ENCODE measurements around the gene WNT9A.
"Not testable (repeated sequence)": the region's sequence is repeated elsewhere in the genome, so short reads cannot be mapped to it uniquely, and the experiment has no call there.

DNA sequence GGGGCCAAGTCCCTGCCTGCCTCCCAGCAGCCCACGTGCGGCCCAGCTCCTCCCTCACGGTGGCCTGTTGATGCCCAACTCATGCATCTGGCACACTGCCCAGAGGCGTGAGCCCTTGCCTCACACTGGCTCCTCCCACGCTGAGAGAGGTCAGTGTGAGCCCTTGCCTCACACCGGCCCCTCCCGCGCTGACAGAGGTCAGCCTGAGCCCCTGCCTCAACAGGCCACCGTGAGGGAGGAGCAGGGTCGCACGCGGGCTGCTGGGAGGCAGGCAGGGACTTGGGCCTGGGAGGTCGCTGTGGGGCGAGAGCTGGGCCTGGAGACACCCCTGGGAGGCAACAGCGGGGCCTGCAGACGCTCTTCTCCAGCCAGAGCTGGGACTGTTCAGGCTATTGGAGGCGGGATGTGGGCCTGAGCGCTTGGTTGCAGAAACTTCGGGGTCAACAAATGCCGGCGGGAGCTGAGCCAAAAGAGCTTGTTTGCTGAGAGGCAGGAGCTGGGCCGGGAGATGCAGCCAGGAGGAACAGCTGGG lies 25.2 kb upstream of the WNT9A start:
- TF ChIP-seq, protein P1, sequence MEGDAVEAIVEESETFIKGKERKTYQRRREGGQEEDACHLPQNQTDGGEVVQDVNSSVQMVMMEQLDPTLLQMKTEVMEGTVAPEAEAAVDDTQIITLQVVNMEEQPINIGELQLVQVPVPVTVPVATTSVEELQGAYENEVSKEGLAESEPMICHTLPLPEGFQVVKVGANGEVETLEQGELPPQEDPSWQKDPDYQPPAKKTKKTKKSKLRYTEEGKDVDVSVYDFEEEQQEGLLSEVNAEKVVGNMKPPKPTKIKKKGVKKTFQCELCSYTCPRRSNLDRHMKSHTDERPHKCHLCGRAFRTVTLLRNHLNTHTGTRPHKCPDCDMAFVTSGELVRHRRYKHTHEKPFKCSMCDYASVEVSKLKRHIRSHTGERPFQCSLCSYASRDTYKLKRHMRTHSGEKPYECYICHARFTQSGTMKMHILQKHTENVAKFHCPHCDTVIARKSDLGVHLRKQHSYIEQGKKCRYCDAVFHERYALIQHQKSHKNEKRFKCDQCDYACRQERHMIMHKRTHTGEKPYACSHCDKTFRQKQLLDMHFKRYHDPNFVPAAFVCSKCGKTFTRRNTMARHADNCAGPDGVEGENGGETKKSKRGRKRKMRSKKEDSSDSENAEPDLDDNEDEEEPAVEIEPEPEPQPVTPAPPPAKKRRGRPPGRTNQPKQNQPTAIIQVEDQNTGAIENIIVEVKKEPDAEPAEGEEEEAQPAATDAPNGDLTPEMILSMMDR (IDR thresholded peaks at IDR 0.05; ENCODE audit: poor library complexity): not testable (repeated sequence)
- TF ChIP-seq EZH2 (IDR thresholded peaks at IDR 0.05; ENCODE audit: borderline replicate concordance): not testable (repeated sequence)
